ENCODE results near the gene GADD45G.
A peak's percentile ranks its signal among the peaks of the same experiment; 100 is the strongest.

GRCh38 chr9:89593727-89594427 lies 10.9 kb upstream of the GADD45G start:
- TF ChIP-seq EZH2 (IDR thresholded peaks at IDR 0.05; ENCODE audit: insufficient read depth, low read length): no peak
- peak; percentile 51 for TF ChIP-seq CTCF (IDR thresholded peaks at IDR 0.05; ENCODE audit: insufficient read depth, low read depth, low read length)

Measured in astrocyte (in vitro differentiated cells and primary cell).